Activated CD4-positive, alpha-beta T cell treated with anti-CD3 and anti-CD28 coated beads, Interleukin-2, amount 50 U/mL, for 24 hours (primary cell): Measurements from ENCODE around the gene C11orf91.
"Not testable (repeated sequence)": the region's sequence is repeated elsewhere in the genome, so short reads cannot be mapped to it uniquely, and the experiment has no call there.

Source experiments
- DNase-seq, 2 donors: peaks; one replicate each; pipeline ENCODE4 v3.0.0-alpha.2; 2020; ENCODE audit warnings: low read depth in 1 of 2, low spot score in 1 of 2

C11orf91 gene

DNA sequence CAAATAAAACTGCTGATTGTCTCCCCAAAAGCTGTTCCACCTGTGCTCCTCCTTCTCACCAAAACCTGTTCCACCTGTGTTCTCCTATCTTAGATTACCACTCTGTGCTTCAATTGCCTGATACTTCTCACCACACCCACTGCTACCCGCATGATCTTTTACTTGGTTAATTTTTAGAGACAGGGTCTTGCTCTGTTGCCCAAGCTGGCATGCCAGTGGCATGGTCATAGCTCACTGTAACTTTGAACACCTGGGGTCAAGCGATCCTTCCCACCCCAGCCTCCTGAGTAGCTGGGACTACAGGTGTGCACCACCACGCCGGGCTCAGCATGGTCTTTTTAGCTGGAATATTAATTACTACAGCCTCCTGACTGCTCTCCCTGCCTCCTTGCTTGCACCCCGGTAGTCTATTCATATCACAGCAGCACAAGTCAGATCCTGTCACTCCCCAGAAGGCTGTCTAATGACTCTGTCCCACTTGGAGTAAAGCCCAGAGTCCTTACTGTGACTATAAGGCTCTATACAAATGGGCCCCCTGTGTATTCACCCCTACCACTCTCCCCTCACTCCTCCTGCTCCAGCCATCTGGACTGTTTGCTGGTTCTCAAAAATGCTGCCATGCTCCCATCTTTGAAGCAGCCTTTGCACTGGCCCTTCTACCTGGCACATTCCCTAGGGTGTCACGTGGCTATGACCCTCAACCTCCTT, 3.5 kb downstream of the C11orf91 start:
- no peak for DNase-seq

GRCh38 chr11:33696411-33696810, 4.2 kb downstream of the C11orf91 start:
- no peak for DNase-seq

- DNase-seq, result no peak
These were observed 5.5 kb downstream of the C11orf91 start for GRCh38 chr11:33695051-33695566.

DNA sequence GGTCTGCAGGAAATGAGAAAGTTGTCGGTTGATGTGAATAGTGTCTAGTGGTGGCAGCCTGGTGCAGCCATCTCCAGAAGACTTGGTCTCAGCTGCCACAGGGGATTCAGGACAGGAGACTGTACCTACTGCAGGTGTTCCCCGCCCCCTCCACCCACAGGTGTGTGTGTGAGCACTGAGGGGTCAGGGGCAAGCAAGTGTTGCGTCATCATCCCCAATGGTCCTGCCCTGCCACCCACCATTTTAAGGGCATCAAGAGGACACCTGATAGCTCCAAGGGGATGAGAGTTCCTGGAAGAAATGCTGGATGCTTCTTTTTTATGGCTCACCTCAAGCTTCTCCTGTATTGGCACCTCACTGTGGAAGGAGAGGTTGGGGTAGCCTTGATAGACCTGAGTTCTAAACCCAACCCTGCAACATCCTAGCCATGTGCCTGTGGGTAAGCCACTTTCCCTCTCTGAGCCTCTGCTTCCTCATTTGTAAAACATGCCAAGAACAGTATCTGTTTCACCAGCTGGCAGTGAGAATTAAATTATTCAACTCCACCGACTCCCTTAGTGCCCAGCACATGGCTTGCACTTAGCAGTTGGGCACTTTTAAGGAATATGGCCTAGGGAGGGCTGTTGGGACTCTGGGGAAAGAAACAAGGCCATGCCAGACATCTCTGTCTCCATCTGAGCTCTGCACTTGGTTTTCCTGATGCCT, 6.1 kb downstream of the C11orf91 start:
- DNase-seq, result no peak

DNA sequence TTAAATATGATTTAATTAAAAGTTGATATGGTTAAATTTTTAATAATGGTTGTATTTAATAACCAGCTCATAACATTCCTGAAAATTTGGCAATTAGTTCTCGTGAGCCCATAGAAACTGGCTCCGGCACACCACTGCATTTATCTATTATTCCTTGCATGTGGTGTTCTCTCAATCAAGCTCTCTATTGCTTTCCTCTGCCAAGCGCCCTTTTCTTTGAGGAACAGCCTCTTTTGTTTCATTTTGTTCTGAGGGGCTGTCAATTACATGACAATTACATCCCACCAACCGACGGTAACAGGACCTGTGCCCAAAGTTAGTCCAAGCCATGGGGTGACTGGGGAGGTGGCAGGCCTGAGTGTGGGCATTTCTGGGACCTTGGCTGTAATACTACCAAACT, 8.1 kb downstream of the C11orf91 start:
- no peak for DNase-seq

- DNase-seq, result no peak
These were observed 8.6 kb downstream of the C11orf91 start for GRCh38 chr11:33692013-33692504.

DNA sequence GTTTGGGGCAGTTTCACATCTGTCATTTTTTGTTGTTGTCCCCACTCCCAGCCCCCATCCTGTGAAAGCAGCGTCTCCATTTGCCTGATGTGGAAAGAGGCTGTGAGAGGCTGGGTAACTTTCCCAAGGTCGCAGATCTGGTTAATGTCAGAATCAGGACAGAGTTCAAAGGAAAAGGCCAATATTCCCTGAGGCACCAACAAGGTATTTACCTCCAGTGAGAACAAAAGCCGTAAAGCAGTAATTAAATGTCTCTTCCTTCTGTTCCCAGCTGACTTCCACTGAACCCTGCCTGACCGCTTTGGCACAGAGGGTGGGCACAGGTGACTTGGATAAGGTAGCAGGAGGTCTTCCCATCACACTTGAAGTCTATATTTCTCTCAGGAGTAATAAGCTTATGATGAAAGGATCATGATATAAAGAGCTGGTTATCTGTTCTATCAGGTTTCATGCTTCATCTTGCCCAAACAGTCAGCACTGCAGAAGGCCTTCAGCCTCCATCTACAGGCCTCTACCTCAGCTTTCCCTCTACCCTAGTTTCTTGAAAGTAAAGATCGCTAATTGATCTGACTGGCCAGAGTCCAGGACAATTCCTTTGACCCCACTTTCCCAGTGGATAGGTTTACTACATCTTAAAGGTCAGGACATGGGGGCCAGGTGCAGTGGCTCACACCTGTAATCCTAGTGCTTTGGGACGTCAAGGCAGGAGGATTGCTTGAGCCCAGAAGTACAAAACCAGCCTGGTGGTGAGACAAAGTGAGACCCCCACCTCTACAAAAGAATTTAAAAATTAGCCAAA, 9.4 kb downstream of the C11orf91 start:
- no peak for DNase-seq

DNA sequence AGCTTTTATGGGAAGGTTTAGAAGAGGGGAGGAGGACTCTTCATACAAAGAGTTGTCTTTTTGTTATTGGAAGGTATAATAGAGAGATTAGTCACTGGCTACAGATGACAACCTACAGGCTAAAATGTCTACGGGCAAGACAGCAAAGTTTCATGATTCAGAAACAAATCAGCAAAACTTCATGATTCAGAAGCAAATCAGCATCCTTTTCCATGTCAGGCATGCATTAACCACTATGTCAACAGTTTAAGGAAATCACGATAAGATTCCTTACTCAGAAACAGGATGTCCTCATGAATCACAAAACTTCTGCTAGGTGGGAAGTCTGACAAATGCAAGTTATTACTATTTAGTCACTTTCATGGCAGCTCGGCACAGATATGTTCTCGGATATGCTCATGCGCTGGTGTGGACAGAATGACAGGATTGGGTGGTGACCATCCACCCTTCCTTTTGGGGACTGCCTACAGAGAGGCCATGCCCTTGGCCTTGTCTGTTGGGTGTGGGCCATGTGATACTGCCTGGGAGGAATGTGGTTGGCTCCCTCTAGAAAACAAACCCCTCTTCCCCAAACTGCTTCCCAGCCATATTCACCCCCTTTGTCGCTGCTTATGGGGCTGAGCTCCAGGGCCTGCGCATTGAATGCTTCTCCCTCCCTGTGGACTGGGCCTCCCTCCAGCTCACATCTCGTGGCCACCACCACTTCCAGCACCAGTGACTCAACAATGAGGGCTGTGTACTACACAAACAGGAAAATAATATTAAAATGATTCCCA, 10.1 kb downstream of the C11orf91 start:
- no peak for DNase-seq

DNA sequence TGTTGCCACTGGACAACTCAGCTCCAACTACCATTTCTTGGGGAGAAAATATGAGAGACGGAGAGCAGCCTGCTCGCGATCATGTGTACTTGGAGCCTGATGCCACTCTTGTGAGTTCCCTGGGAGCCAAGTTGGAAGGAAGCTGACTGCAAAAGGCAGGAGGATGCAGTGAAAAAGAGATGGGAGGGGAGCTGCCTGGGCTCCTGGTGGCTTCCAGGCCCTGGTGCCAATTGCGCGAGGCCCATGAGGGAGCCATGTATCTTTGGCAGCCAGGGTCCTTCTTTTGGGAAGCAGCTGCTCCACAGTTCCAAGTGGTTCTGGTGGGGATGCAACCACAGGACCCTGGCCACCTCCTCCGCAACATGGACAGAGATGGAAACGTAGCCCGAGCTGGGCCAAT, 11.1 kb downstream of the C11orf91 start:
- no peak for DNase-seq

- no peak for DNase-seq
These were observed 11.5 kb downstream of the C11orf91 start for GRCh38 chr11:33689085-33689484.

DNA sequence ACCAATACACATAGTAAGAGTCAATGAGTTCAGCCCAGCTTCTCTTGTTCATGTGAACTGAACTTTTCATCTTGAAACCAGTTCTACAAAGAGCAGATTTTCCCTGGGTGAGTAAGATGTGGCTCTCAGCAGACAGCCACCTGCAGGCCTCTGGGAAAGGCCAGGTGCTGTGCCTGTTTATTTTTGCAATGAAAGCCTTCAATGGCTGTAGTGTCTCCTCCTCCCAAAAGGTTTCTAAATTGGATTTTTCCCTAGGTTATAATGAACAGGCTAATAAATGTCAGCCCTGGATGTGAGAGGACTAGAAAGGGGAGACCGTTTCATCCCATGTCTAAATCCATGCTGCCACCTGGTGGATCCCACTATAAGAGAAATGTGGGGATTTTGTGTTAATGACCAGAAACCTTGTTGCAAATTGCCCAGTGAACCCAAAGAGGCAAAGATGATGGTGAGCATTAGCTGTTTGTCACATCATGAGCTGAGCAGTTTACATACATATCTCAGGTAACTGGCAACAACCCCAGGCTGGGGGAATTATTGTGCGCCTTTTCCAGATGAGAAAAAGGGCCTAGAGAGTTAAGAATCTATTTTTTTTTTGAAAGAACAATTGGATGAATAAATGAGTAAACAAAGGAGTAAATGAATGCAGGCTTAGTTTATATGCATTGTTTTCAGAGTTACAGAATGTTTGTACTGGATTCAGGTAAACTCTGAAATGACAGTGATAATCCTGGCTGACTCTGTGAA, 12.7 kb downstream of the C11orf91 start:
- no peak for DNase-seq

GRCh38 chr11:33685082-33685481, 15.5 kb downstream of the C11orf91 start:
- no peak for DNase-seq

GRCh38 chr11:33684003-33684706, 16.5 kb downstream of the C11orf91 start:
- DNase-seq, result no peak

- DNase-seq, result no peak
These were observed 18.2 kb downstream of the C11orf91 start for GRCh38 chr11:33682446-33682845.

DNA sequence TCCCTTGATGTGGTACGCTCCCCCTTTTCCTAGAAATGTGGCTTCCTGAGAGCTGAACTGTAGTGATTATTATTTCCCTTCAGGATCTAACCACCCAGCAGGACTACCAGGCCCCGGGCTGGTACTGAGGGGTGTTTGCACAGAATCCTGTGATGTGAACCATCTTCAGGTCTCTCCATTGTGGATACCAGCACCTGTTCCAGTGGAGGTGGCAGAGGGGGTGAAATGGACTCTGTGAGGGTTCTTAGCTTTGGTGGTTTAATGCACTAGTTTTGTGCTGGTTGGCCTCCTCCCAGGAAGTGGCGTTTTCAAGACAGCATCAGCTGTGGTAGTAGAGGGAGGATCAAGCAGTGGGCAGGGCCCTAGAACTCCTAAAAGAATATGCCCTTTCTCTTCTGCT, 18.6 kb downstream of the C11orf91 start:
- no peak for DNase-seq

DNA sequence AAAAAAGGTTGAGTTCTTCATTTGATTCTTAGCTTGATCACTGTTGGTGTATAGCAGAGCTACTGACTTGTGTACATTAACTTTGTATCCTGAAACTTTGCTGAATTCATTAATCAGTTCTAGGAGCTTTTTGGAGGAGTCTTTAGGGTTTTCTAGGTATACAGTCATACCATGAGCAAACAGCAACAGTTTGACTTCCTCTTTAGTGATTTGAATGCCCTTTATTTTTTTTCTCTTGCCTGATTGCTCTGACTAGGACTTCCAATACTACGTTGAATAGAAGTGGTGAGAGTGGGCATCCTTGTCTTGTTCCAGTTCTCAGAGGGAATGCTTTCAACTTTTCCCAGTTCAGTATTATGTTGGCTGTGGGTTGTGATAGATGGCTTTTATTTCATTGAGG, 22.0 kb downstream of the C11orf91 start:
- DNase-seq, result not testable (repeated sequence)

GRCh38 chr11:33674035-33674814, 26.4 kb downstream of the C11orf91 start:
- DNase-seq, result no peak

GRCh38 chr11:33672273-33672672, 28.4 kb downstream of the C11orf91 start:
- no peak for DNase-seq
